HS-27A (cell line): ENCODE measurements around the gene TTYH1.

ENCODE experiments used
- DNase-seq: peaks from one replicate; pipeline ENCODE4 v3.0.0-alpha.2; 2012; ENCODE audit warnings: low read depth, missing footprints

The TTYH1 gene

DNA sequence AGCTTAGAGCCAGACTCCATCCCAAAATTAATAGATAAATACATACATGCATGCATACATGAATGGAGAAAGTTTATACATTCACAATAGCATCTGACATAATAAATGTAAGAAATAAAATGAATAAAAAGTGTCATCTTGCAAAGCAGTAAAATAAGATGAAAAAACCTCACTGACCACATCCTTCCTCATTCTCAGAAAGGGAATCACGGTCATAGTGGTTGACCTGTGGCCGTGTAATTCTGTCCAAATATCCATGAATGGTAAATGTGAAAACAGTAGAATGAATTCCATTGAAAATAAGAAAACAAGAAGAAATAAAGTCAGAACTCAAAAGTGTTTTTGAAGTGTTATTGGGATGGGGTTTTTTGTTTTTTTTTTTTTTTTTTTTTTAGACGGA is 67.6 kb downstream of the TTYH1 start:
- DNase-seq, result no peak

- DNase-seq, result no peak
These were observed 69.2 kb downstream of the TTYH1 start for GRCh38 chr19:54484451-54484850.

DNA sequence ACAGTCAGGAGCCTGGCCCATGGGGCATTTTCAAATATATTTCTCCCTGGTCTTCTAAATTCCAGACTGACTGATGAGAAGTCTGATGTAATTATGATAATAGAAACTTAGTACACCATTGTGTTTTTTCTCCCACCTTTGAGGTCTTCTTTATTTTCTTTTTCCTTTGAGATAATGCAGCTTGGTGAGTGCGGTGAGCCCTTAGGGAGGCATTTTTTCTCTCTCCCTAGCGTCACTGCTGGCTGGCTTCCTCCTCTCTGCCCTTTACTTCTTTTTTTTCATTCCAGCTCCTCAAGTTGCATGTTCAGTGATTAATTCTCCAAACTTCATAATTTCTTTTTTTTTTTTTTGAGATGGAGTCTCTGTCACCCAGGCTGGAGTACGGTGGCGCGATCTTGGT is 70.6 kb downstream of the TTYH1 start:
- no peak for DNase-seq
